ENCODE results near the gene PTS. TPM values are rescaled to one million over a fixed set of nuclear protein-coding genes. Genes with fewer than 3 reads are reported as not detected.

The PTS gene
- total RNA-seq, 1 experiment from 2014 or later, result 48.6 TPM

DNA sequence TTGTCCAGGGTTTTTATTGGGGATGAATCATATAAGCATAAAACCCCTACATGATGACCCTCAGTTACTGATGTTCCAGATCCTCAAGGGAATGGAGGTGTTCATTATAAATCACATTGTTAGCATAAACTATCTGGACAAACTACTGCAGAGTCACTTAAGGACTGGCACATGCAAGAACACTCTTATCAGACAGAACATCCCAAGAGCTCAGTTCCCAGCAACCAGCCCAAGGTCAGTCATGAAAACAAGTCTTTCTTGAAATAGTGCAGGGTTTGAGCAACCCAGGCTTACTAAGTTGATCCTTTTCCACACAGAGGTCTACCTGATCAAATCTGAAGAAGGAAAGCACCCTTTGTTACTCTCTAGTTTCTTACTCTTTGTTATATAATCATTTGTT, 13.5 kb upstream of the PTS start:
- TF ChIP-seq CTCF (conservative IDR thresholded peaks at IDR 0.05), result no peak
- Histone ChIP-seq H3K27ac (ENCODE audit: insufficient read length, low read depth, low read length) (no peak overlapping the region), H3K79me2 (ENCODE audit: insufficient read depth, low read length) (no peaks in the 10 kb centered on the region), H2AFZ (ENCODE audit: low read length) (no peak overlapping the region), H2BK20ac (ENCODE audit: low read depth, low read length, poor library complexity, severe bottlenecking) (no peak overlapping the region), H4K91ac (ENCODE audit: insufficient read length, low read depth, low read length) (no peak overlapping the region), H2BK120ac (ENCODE audit: low read depth, low read length, poor library complexity, severe bottlenecking) (no peak overlapping the region), H4K5ac (ENCODE audit: insufficient read length, low read depth, low read length) (no peak overlapping the region), H4K8ac (replicated peaks; ENCODE audit: insufficient read length, low read depth, low read length) (no peak overlapping the region), H2BK12ac (ENCODE audit: insufficient read length, low read depth, low read length) (no peak overlapping the region), H3K23ac (ENCODE audit: insufficient read length, low read depth, low read length) (no peak overlapping the region), H3K23me2 (ENCODE audit: insufficient read length, low read depth, low read length, poor library complexity, severe bottlenecking) (no peaks in the 10 kb centered on the region), H3K4me2 (ENCODE audit: insufficient read depth, insufficient read length, low read length) (no peak overlapping the region), H3K9ac (ENCODE audit: extremely low read depth, insufficient read length, low read length) (no peak overlapping the region), H2BK15ac (ENCODE audit: low read depth, low read length) (no peak overlapping the region), H3K4ac (ENCODE audit: low read depth, low read length) (no peak overlapping the region), H3K56ac (ENCODE audit: insufficient read length, low read depth, low read length) (no peak overlapping the region), H3K27me3 (ENCODE audit: insufficient read depth, low read length) (no peaks in the 10 kb centered on the region), H3K18ac (ENCODE audit: insufficient read length, low read depth, low read length) (no peak overlapping the region), H2BK5ac (ENCODE audit: insufficient read length, low read length) (no peak overlapping the region), H4K20me1 (ENCODE audit: control insufficient read depth, insufficient read depth, insufficient read length) (no peaks in the 10 kb centered on the region), H3T11ph (ENCODE audit: low read length) (no peak overlapping the region), H3K4me1 (ENCODE audit: insufficient read depth, low read length) (no peaks in the 10 kb centered on the region), H2AK5ac (ENCODE audit: insufficient read length, low read length) (no peak overlapping the region), H3K9me3 (ENCODE audit: control insufficient read depth, low read depth, low read length) (no peaks in the 10 kb centered on the region), H3K14ac (ENCODE audit: insufficient read depth, low read length) (no peak overlapping the region), H3K79me1 (ENCODE audit: insufficient read depth, low read depth, low read length, poor library complexity, severe bottlenecking) (no peaks in the 10 kb centered on the region)
- Mint-ChIP-seq H3K4me3 (no peak overlapping the region), H3K27ac (no peak overlapping the region), H3K9me3 (no peaks in the 10 kb centered on the region), H3K4me1 (no peaks in the 10 kb centered on the region), H3K27me3 (ENCODE audit: low read depth) (peaks cover 15% of the 10 kb centered on the region), H3K36me3 (ENCODE audit: insufficient read depth in 1 of 3, low read depth in 3 of 3) (no peaks in the 10 kb centered on the region)
- DNase-seq, result no peak

Measured in H9 (cell line).